H1 (cell line): ENCODE measurements around the gene RENBP. TPM values are rescaled to one million over a fixed set of nuclear protein-coding genes. Genes with fewer than 3 reads are reported as not detected.

Source experiments
- CEBPB ChIP-seq: IDR thresholded peaks from 2 replicates; pipeline ENCODE4 v1.6.1; 2012; ENCODE audit warnings: low read depth, low read length
- CTCF ChIP-seq, 3 experiments: IDR thresholded peaks; 1 replicate in 2 of 3; 2 replicates in 1 of 3; pipeline versions ENCODE4 v1.5.1 to v1.6.1; 2011; ENCODE audit warnings: low read length in 3 of 3, mild to moderate bottlenecking in 3 of 3, inconsistent platforms in 2 of 3, low read depth in 1 of 3, moderate library complexity in 1 of 3; ENCODE audit not compliant: insufficient read depth in 1 of 3; ENCODE audit errors: control extremely low read depth in 1 of 3
- KDM4A ChIP-seq: IDR thresholded peaks from one replicate; pipeline ENCODE4 v1.7.1; 2012; ENCODE audit warnings: low read depth, mild to moderate bottlenecking, moderate library complexity, low read length, inconsistent platforms; ENCODE audit not compliant: severe bottlenecking
- RXRA ChIP-seq: IDR thresholded peaks from 2 replicates; pipeline ENCODE4 v1.6.1; 2011; ENCODE audit warnings: low read depth, mild to moderate bottlenecking, low read length, moderate library complexity; ENCODE audit not compliant: insufficient read depth
- TAF1 ChIP-seq: IDR thresholded peaks from 2 replicates; pipeline ENCODE4 v1.6.1; 2011; ENCODE audit warnings: mild to moderate bottlenecking, low read depth, low read length
- polyA plus RNA-seq, 7 experiments: library from polyadenylated mRNA; depleted of rRNA in 3 of 7; stranded (reverse) in 5 of 7; unstranded in 2 of 7; fragments of >200 nt in 5 of 7; fragments of 200-250 nt in 2 of 7; gene quantifications; 1 replicate in 5 of 7; 2 replicates in 1 of 7; 4 replicates in 1 of 7; pipeline versions ENCODE4 v1.2.1 to v1.2.3, GENCODE V29; 2011 to 2013; ENCODE audit warnings: missing spikeins in 2 of 7, mixed read lengths in 2 of 7
- total RNA-seq: library from RNA; stranded (reverse); fragmentation: NEBNext Ultra II Directional; extraction: Animal tissue kit (Norgen Biotek cat#: 25700); gene quantifications from 2 replicates; pipeline ENCODE4 v1.2.1, GENCODE V29; 2021

The RENBP gene
- total and polyA plus RNA-seq, 2 of the 8 experiments (the other 6 are each of a cell fraction or from before 2014, with no cell fraction given) = 12.4 to 21.8 TPM

- peak in 2 of 3 experiments; percentile 77 to 99; a peak in 3 of 4 replicates for TF ChIP-seq CTCF (IDR thresholded peaks at IDR 0.05; ENCODE audit: control extremely low read depth in 1 of 3, insufficient read depth in 1 of 3, low read depth in 1 of 3, low read length in 3 of 3)
- no peak for TF ChIP-seq KDM4A
- no peak for TF ChIP-seq RXRA
- TF ChIP-seq TAF1 = no peak
- TF ChIP-seq CEBPB = no peak
These were observed 2.7 kb upstream of the RENBP start (continued) for GRCh38 chrX:153947009-153947769.
